ENCODE measurements around the gene CD2AP. TPM values are rescaled to one million over a fixed set of nuclear protein-coding genes. Genes with fewer than 3 reads are reported as not detected.

The CD2AP gene
- total and polyA plus RNA-seq, 9 of the 15 experiments (the other 6 are each of a cell fraction or from before 2014, with no cell fraction given): 9.4 to 69.7 (median 38.7) TPM

GRCh38 chr6:47581591-47581990 lies 104.0 kb downstream of the CD2AP start:
- H4K20me1 ChIP-seq (replicated peaks; ENCODE audit: control insufficient read depth, insufficient read depth, low read length): no peaks in the 10 kb centered on the region
- H3K27me3 ChIP-seq (ENCODE audit: control insufficient read depth in 2 of 2, insufficient read depth in 2 of 2, low read length in 2 of 2): no peaks in the 10 kb centered on the region
- H3K9ac ChIP-seq (ENCODE audit: insufficient read depth in 1 of 2, low read depth in 2 of 2, low read length in 2 of 2): no peak overlapping the region
- no TSS peak for BruUV-seq (replicated peaks)
- POLR2A ChIA-PET: interaction anchor here (0.9 kb wide), 1 partner anchor 19 kb away, joined by 3 read pairs; no protein-coding TSS in a partner anchor
- in situ Hi-C loops (cut with MboI) (no loop called here), intact Hi-C loops (cut with micrococcal nuclease) (no loop called here)
- WGBS (ENCODE audit: insufficient coverage, low coverage, missing lambda C conversion rate): 73% methylated on average over 2 of the region's 2 CpGs
- FAIRE-seq (no peak), ATAC-seq (no peak), DNase-seq (ENCODE audit: extremely low read depth in 1 of 4, low spot score in 3 of 4) (no peak)
- H2AFZ ChIP-seq (ENCODE audit: low read depth, low read length): no peak overlapping the region
- H3K4me1 ChIP-seq (replicated peaks in 1 of 2; ENCODE audit: control insufficient read depth in 2 of 2, insufficient read depth in 2 of 2, low read length in 2 of 2): no peaks in the 10 kb centered on the region
- TF ChIP-seq POLR3G (IDR thresholded peaks at IDR 0.05; ENCODE audit: extremely low read depth, insufficient read length, insufficient replicate concordance) (no peak), FOXP4 (CRISPR knock-in tag; IDR thresholded peaks at IDR 0.05; ENCODE audit: borderline replicate concordance) (no peak), ZNF76 (CRISPR knock-in tag; IDR thresholded peaks at IDR 0.05; ENCODE audit: borderline replicate concordance) (no peak), STAT6 (CRISPR knock-in tag; IDR thresholded peaks at IDR 0.05) (no peak), RHOXF2B (CRISPR knock-in tag; conservative IDR thresholded peaks at IDR 0.05) (no peak), ZNF165 (CRISPR knock-in tag; IDR thresholded peaks at IDR 0.05; ENCODE audit: borderline replicate concordance) (no peak), MECOM (CRISPR knock-in tag; IDR thresholded peaks at IDR 0.05) (no peak), CREB1 (IDR thresholded peaks at IDR 0.05) (no peak), CREB1 (CRISPR knock-in tag; IDR thresholded peaks at IDR 0.05) (no peak), CBFA2T3 (IDR thresholded peaks at IDR 0.05) (no peak), HNRNPK (IDR thresholded peaks at IDR 0.05; ENCODE audit: low read depth, low read length, poor library complexity, severe bottlenecking) (no peak), ZNF699 (CRISPR knock-in tag; IDR thresholded peaks at IDR 0.05; ENCODE audit: insufficient replicate concordance) (no peak), ZNF354B (CRISPR knock-in tag; IDR thresholded peaks at IDR 0.05) (no peak), ZNF740 (CRISPR knock-in tag; IDR thresholded peaks at IDR 0.05) (no peak), ZNF740 (tag; IDR thresholded peaks at IDR 0.05) (no peak), ZNF124 (CRISPR knock-in tag; IDR thresholded peaks at IDR 0.05) (no peak), GATAD2B (IDR thresholded peaks at IDR 0.05; ENCODE audit: borderline replicate concordance) (no peak), ZNF253 (CRISPR knock-in tag; conservative IDR thresholded peaks at IDR 0.05) (no peak), BCOR (IDR thresholded peaks at IDR 0.05) (no peak)
- H3K36me3 ChIP-seq (ENCODE audit: control insufficient read depth, insufficient read depth, low read length): peaks cover 87% of the 10 kb centered on the region
- no peaks in the 10 kb centered on the region for H3K9me1 ChIP-seq (ENCODE audit: control insufficient read depth, insufficient read depth, low read length)
- H3K79me2 ChIP-seq (ENCODE audit: control insufficient read depth, insufficient read depth, low read length): no peaks in the 10 kb centered on the region
- H3K4me2 ChIP-seq (ENCODE audit: insufficient read depth, low read length): no peak overlapping the region
- no peak overlapping the region for H3K27ac ChIP-seq (ENCODE audit: extremely low read depth, low read depth, low read length)
- CTCF ChIA-PET (ENCODE audit: low intra/inter-chr PET ratio): no interaction called here
- H3K4me3 ChIP-seq: no peak overlapping the region
- H3K9me3 ChIP-seq (replicated peaks; ENCODE audit: control insufficient read depth, insufficient read depth, low read depth, low read length): no peaks in the 10 kb centered on the region
